ENCODE measurements around the gene VIPR2. TPM values are rescaled to one million over a fixed set of nuclear protein-coding genes. Genes with fewer than 3 reads are reported as not detected.
"Not testable (repeated sequence)": the region's sequence is repeated elsewhere in the genome, so short reads cannot be mapped to it uniquely, and the experiment has no call there.

VIPR2 gene
- polyA plus RNA-seq, 1 experiment: not detected

GRCh38 chr7:159138508-159138907, 6.2 kb downstream of the VIPR2 start:
- Histone ChIP-seq H3K36me3 (ENCODE audit: control insufficient read depth, insufficient read depth, low read length) (no peaks in the 10 kb centered on the region), H3K27me3 (ENCODE audit: control insufficient read depth, insufficient read depth, low read length) (0 out of 2 replicates have a peak, but pooled peaks cover 1% of the 10 kb centered on the region), H3K4me3 (ENCODE audit: low read depth, low read length) (no peak overlapping the region)
- CTCF ChIA-PET: no interaction called here
- POLR2A ChIA-PET: no interaction called here
- TF ChIP-seq, protein P1, sequence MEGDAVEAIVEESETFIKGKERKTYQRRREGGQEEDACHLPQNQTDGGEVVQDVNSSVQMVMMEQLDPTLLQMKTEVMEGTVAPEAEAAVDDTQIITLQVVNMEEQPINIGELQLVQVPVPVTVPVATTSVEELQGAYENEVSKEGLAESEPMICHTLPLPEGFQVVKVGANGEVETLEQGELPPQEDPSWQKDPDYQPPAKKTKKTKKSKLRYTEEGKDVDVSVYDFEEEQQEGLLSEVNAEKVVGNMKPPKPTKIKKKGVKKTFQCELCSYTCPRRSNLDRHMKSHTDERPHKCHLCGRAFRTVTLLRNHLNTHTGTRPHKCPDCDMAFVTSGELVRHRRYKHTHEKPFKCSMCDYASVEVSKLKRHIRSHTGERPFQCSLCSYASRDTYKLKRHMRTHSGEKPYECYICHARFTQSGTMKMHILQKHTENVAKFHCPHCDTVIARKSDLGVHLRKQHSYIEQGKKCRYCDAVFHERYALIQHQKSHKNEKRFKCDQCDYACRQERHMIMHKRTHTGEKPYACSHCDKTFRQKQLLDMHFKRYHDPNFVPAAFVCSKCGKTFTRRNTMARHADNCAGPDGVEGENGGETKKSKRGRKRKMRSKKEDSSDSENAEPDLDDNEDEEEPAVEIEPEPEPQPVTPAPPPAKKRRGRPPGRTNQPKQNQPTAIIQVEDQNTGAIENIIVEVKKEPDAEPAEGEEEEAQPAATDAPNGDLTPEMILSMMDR (IDR thresholded peaks at IDR 0.05; ENCODE audit: insufficient read depth, low read depth, low read length): no peak
- no peak for DNase-seq (ENCODE audit: low read depth)

DNA sequence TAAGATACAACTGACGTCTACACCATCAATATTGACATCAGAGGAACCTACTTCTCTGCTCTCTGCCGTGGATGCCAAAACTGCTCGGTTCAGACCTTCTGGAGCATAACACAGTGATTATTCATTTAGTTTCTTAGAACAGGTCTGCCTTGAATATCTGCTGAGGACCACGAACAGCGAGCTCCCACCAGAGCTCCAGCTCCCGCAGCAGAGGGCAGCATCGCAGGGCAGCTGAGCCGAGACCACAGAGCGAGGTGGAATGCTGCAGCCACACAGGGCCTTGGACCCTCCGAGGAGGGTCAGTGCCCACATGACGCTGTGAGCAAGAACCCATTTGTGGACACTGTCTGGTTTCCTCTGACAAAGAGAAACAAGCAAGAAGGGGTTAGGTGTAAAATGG, 6.8 kb downstream of the VIPR2 start:
- CTCF ChIA-PET: no interaction called here
- Histone ChIP-seq H3K27me3 (ENCODE audit: control insufficient read depth, insufficient read depth, low read length) (no peaks in the 10 kb centered on the region), H3K4me3 (ENCODE audit: low read depth, low read length) (no peak overlapping the region), H3K36me3 (ENCODE audit: control insufficient read depth, insufficient read depth, low read length) (no peaks in the 10 kb centered on the region)
- no peak for DNase-seq (ENCODE audit: low read depth)
- POLR2A ChIA-PET: no interaction called here
- TF ChIP-seq, protein P1 (IDR thresholded peaks at IDR 0.05; ENCODE audit: insufficient read depth, low read depth, low read length): no peak

DNA sequence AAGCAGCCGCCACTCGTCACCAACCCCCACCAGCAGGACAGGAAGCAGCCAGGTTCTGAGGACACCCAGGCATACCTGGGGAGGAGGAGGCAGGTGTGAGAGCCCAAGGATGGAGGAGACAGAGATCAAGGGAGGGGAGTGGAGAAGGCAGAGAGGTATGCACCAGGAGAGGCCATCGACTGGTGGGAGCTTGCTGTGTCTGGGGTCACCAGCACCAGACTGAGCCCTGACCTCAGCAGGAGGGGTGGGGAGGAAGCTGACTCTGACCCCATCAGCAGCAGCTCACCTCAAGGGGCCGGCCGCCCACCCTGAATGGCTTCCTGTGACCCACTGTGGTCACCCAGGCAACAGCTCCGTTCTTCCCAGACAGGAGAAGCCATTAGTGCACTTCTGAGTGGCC, 7.8 kb downstream of the VIPR2 start:
- ChIA-PET POLR2A (no interaction called here), CTCF (no interaction called here)
- Histone ChIP-seq H3K36me3 (ENCODE audit: control insufficient read depth, insufficient read depth, low read length) (no peaks in the 10 kb centered on the region), H3K27me3 (ENCODE audit: control insufficient read depth, insufficient read depth, low read length) (no peaks in the 10 kb centered on the region), H3K4me3 (ENCODE audit: low read depth, low read length) (no peak overlapping the region)
- TF ChIP-seq, protein P1 (IDR thresholded peaks at IDR 0.05; ENCODE audit: insufficient read depth, low read depth, low read length): no peak
- no peak for DNase-seq (ENCODE audit: low read depth)

DNA sequence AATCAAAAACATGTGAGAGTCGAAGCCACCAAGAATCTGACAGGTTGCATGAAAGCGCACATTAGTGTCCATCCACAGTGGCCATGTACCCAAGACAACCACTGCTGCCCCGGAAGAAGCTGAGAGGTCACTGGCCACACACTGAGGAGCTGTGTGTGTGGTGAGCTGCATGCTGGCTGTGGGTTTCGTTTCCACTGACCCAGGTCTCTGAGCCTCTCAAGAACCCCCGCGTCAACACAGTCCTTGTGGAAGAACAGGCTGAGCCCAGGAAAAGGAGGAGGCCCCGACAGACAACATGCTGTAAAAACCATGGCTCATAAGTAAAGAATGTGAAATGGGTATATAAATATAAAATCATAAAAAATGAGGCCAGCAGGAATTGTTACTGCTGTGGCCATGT, 8.2 kb downstream of the VIPR2 start:
- H3K27me3 ChIP-seq (ENCODE audit: control insufficient read depth, insufficient read depth, low read length): no peaks in the 10 kb centered on the region
- POLR2A ChIA-PET: no interaction called here

DNA sequence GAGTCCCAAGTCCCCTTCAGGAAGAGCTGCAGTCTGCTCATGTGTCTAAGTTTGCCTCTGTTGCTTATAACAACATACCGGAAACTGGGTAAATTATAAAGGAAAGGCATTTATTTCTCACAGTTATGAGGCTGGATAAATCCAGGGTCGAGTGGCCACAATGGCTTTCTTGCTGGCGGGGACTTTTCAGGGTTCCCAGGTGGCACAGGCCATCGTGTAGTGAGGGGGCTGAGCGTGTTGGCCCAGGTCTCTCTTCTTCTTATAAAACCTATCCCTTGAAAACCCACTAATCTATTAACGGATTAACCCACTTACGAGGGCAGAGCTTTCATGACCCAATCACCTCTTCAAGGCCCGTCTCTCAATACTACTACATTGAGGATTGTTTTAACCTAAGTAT, 8.7 kb downstream of the VIPR2 start:
- no peaks in the 10 kb centered on the region for H3K36me3 ChIP-seq (ENCODE audit: control insufficient read depth, insufficient read depth, low read length)
- TF ChIP-seq, protein P1 (IDR thresholded peaks at IDR 0.05; ENCODE audit: insufficient read depth, low read depth, low read length): no peak
- H3K27me3 ChIP-seq (ENCODE audit: control insufficient read depth, insufficient read depth, low read length): no peaks in the 10 kb centered on the region
- CTCF ChIA-PET: no interaction called here
- POLR2A ChIA-PET: no interaction called here
- DNase-seq (ENCODE audit: low read depth): no peak
- H3K4me3 ChIP-seq (ENCODE audit: low read depth, low read length): no peak overlapping the region

More for the DNA sequence above, 8.2 kb downstream of the VIPR2 start:
- DNase-seq (ENCODE audit: low read depth): no peak
- Histone ChIP-seq H3K4me3 (ENCODE audit: low read depth, low read length) (no peak overlapping the region), H3K36me3 (ENCODE audit: control insufficient read depth, insufficient read depth, low read length) (no peaks in the 10 kb centered on the region)
- TF ChIP-seq, protein P1 (IDR thresholded peaks at IDR 0.05; ENCODE audit: insufficient read depth, low read depth, low read length): no peak
- CTCF ChIA-PET: no interaction called here

DNA sequence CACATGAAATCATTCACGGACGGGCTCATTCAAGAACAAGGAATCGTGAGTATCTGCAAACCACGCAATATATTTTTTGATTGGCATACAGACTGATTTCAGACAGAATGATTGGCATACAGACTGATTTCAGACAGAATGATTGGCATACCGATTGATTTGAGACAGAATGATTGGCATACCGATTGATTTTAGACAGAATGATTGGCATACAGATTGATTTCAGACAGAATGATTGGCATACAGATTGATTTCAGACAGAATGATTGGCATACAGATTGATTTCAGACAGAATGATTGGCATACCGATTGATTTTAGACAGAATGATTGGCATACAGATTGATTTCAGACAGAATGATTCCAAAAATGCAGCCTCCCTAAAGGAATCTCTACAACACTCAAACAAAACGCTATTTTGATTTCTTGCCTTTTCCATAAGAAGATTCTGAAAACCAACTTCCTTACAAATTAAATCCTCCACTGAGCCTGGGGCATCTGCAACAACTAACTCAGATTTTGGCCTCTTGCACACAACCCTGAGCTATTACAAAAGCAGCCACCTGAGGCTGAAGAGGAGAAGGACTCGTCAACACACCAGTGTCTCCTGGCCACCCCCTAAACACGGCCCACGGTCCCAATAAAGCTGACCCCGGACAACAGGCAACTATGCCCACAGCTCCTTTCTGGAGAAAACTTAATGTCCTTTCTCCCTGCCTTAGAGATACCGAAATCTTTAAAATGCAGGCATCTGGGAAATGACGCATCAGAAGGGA, 11.8 kb downstream of the VIPR2 start:
- CTCF ChIA-PET: interaction anchor here (0.6 kb wide), 1 partner anchor 1472 kb away, joined by 3 read pairs; no protein-coding TSS in a partner anchor
- POLR2A ChIA-PET; DNase-seq (ENCODE audit: low read depth); H3K27me3 ChIP-seq (ENCODE audit: control insufficient read depth, insufficient read depth, low read length); H3K36me3 ChIP-seq (ENCODE audit: control insufficient read depth, insufficient read depth, low read length); H3K4me3 ChIP-seq (ENCODE audit: low read depth, low read length): not testable (repeated sequence)
